Activated CD8-positive, alpha-beta T cell treated with anti-CD3 and anti-CD28 coated beads for 36 hours (primary cell): ENCODE measurements around the gene LRBA. TPM values are rescaled to one million over a fixed set of nuclear protein-coding genes. Genes with fewer than 3 reads are reported as not detected.

ENCODE experiments used
- ATAC-seq: fragments of 200-7000 bp; cut with Tn5 transposase; one replicate; pipeline ENCODE4 v1.10.0; 2021; ENCODE audit warnings: mild to moderate bottlenecking, moderate library complexity
- CTCF ChIA-PET: fragments of 350-600 bp; sonication (Branson Sonifier 250); formaldehyde crosslinking; loops from one replicate; lab custom pipeline; 2021; ENCODE audit warnings: antibody characterized with exemption; lab: Charles Lee
- POLR2A ChIA-PET: fragments of 350-600 bp; sonication (Branson Sonifier 250); formaldehyde crosslinking; loops from one replicate; lab custom pipeline; 2021; ENCODE audit warnings: antibody characterized with exemption; lab: Charles Lee
- DNase-seq: peaks from one replicate; pipeline ENCODE4 v3.0.0-alpha.2; 2020
- H3K27ac Mint-ChIP-seq: one replicate; pipeline ENCODE4 v1.8.0; 2021; ENCODE audit warnings: mild to moderate bottlenecking, mixed read lengths
- H3K27me3 Mint-ChIP-seq: one replicate; pipeline ENCODE4 v1.8.0; 2021; ENCODE audit warnings: mixed read lengths
- H3K36me3 Mint-ChIP-seq: one replicate; pipeline ENCODE4 v1.8.0; 2021; ENCODE audit warnings: low read depth, mixed read lengths
- H3K4me1 Mint-ChIP-seq: one replicate; pipeline ENCODE4 v1.8.0; 2021; ENCODE audit warnings: low read depth, mixed read lengths
- H3K4me3 Mint-ChIP-seq: one replicate; pipeline ENCODE4 v1.8.0; 2021; ENCODE audit warnings: mild to moderate bottlenecking, moderate library complexity, mixed read lengths
- H3K9me3 Mint-ChIP-seq: one replicate; pipeline ENCODE4 v1.8.0; 2021; ENCODE audit warnings: mixed read lengths
- CTCF ChIP-seq: fragments of 200-600 bp; IDR thresholded peaks from one replicate; pipeline ENCODE4 v1.8.0; 2022; ENCODE audit warnings: antibody characterized with exemption, mild to moderate bottlenecking
- intact Hi-C: fragments of 100-400 bp; cut with micrococcal nuclease; formaldehyde crosslinking; loops from one replicate; pipeline ENCODE4 v1.10.0; 2022
- total RNA-seq, 2 experiments: library from RNA; stranded (reverse); gene quantifications; one replicate each; pipeline ENCODE4 v1.2.3, GENCODE V29; 2021

Gene LRBA
- total RNA-seq, 2 experiments from 2014 or later: 48.1 to 52.5 TPM

DNA sequence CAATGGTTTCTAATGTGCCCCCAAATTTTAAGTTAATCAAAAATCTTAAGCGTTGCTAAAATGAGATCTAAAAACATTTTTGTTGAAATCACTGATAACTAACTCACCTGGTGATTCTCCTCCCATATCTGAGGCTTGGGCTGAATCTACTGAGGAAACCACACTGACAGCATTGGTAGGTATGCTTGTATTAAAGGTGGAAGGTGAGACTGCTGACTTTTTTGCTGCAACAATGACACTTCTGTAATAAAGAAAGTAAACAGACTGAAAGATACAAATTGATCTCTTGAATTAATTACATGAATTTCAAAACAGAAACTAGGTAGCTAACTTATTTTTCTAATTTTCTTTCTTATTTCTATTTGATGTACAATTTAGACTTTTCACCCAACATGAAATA lies 198.1 kb downstream of the LRBA start:
- H3K4me3 Mint-ChIP-seq: no peak overlapping the region
- DNase-seq (no peak), ATAC-seq (no peak)
- TF ChIP-seq CTCF: no peak
- peaks cover 21% of the 10 kb centered on the region for H3K36me3 Mint-ChIP-seq
- CTCF ChIA-PET: no interaction called here
- H3K27ac Mint-ChIP-seq: no peak overlapping the region
- POLR2A ChIA-PET: no interaction called here
- no peaks in the 10 kb centered on the region for H3K27me3 Mint-ChIP-seq
- intact Hi-C loops: no loop called here
- H3K9me3 Mint-ChIP-seq: no peaks in the 10 kb centered on the region
- peaks cover 20% of the 10 kb centered on the region for H3K4me1 Mint-ChIP-seq

DNA sequence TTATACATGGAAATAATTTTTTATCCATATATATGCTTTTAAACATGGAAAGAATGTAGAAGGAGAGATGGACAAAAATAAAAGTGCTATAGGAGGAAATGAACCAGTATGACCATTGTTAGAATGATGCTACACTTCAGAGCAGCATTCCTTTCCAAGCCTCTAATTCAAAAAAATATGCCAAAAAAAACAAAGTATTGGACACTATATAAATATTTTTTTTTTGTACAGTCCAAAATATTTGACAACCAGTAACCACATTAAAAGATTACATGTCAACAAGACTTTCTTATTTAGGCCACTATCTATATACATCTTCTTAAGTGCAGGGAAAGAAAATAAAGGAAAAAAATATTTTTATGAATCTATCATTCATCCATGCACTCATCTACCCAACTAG lies 198.6 kb downstream of the LRBA start:
- no peaks in the 10 kb centered on the region for H3K9me3 Mint-ChIP-seq
- H3K27ac Mint-ChIP-seq: no peak overlapping the region
- intact Hi-C loops: no loop called here
- TF ChIP-seq CTCF: no peak
- POLR2A ChIA-PET: no interaction called here
- H3K4me1 Mint-ChIP-seq: peaks cover 20% of the 10 kb centered on the region
- CTCF ChIA-PET: no interaction called here
- H3K36me3 Mint-ChIP-seq: peaks cover 21% of the 10 kb centered on the region
- DNase-seq (no peak), ATAC-seq (no peak)
- H3K27me3 Mint-ChIP-seq: no peaks in the 10 kb centered on the region
- H3K4me3 Mint-ChIP-seq: no peak overlapping the region

DNA sequence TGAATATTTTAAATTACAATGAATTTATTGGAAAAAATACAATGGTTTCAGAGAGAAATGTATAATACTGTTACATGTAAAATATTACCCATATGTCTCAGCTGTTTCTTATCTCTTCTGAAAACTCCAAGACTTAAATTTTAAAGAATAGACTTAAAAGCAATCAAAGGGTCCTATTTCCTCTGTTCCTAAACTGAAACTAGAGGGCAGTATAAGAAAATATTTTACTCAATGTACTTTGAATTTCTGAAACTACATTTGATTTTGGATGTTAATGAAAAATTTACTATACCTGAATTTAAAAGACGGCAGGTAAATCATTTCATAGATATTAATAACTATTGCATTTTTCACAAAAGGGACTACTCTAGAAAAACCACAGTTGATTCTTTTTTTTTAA lies 200.2 kb downstream of the LRBA start:
- intact Hi-C loops: no loop called here
- CTCF ChIA-PET: interaction anchor here (0.9 to 1.4 kb wide), 2 partner anchors 13 to 52 kb away, joined by 3 read pairs; no protein-coding TSS in a partner anchor

GRCh38 chr4:150805183-150806025 lies 209.7 kb downstream of the LRBA start:
- Mint-ChIP-seq H3K27ac (no peak overlapping the region), H3K4me1 (no peaks in the 10 kb centered on the region), H3K9me3 (no peaks in the 10 kb centered on the region), H3K27me3 (no peaks in the 10 kb centered on the region), H3K4me3 (no peak overlapping the region), H3K36me3 (peaks cover 27% of the 10 kb centered on the region)
- ChIA-PET POLR2A (no interaction called here), CTCF (no interaction called here)
- intact Hi-C loops: no loop called here
- ATAC-seq: no peak
- DNase-seq: no peak
- no peak for TF ChIP-seq CTCF

More for the DNA sequence above, 200.2 kb downstream of the LRBA start:
- POLR2A ChIA-PET: no interaction called here
- no peak overlapping the region for H3K4me3 Mint-ChIP-seq
- H3K36me3 Mint-ChIP-seq: peaks cover 32% of the 10 kb centered on the region
- H3K27me3 Mint-ChIP-seq: no peaks in the 10 kb centered on the region
- H3K4me1 Mint-ChIP-seq: peaks cover 20% of the 10 kb centered on the region
- no peak for TF ChIP-seq CTCF
- DNase-seq: no peak
- no peak for ATAC-seq
- H3K9me3 Mint-ChIP-seq: no peaks in the 10 kb centered on the region
- no peak overlapping the region for H3K27ac Mint-ChIP-seq

- no peaks in the 10 kb centered on the region for H3K27me3 Mint-ChIP-seq
- CTCF ChIA-PET: no interaction called here
- POLR2A ChIA-PET: no interaction called here
- H3K9me3 Mint-ChIP-seq: no peaks in the 10 kb centered on the region
- no peak overlapping the region for H3K27ac Mint-ChIP-seq
- DNase-seq: no peak
- intact Hi-C loops: no loop called here
- no peak overlapping the region for H3K4me3 Mint-ChIP-seq
- no peak for ATAC-seq
- H3K36me3 Mint-ChIP-seq: peaks cover 26% of the 10 kb centered on the region
- H3K4me1 Mint-ChIP-seq: no peaks in the 10 kb centered on the region
- no peak for TF ChIP-seq CTCF
Measured at GRCh38 chr4:150801833-150802232, 213.3 kb downstream of the LRBA start.
